Measurements from ENCODE around the gene AFDN. TPM values are rescaled to one million over a fixed set of nuclear protein-coding genes. Genes with fewer than 3 reads are reported as not detected.

Gene AFDN
- total and polyA plus RNA-seq, 9 donors, result 29.7 to 60.3 (median 48.8) TPM

DNA sequence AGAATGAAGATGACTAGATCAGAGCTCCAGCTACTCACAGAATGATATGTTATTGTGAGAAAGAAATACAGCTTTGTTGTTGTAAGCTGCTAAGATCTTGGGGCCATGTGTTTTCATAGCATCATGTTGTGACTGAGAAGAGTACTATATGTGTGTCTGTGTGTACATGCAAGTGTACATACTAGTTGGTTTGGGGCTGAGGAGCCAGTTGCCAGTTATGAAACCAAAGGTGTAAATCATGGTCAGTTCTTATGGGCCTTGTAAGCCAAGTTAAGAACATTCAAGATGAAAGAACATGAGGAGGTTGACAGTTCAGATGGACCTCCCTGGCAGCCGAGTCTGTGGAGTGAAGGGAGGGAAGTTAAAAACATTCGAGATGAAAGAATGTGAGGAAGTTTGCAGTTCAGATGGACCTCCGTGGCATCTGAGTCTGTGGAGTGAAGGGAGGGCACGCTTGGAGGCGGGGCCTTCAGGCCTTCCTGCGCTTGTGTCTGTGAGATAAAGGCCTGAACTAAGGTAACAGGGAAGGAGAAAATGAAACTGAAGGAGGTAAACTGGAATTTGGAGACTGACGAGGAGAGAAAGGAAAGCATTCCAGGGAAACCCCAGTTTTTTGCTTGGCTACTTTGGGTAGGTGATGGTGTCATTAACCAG, 13.9 kb downstream of the AFDN start:
- no peaks in the 10 kb centered on the region for H3K4me1 ChIP-seq (ENCODE audit: control insufficient read depth, insufficient read depth, low read length)
- no peaks in the 10 kb centered on the region for H3K36me3 ChIP-seq (ENCODE audit: control insufficient read depth, insufficient read depth, low read length)
- 66% methylated on average over 7 of the region's 7 CpGs for WGBS (ENCODE audit: insufficient coverage)
- H3K27ac ChIP-seq (ENCODE audit: low read length), result no peak overlapping the region
- no peak for DNase-seq
- no peaks in the 10 kb centered on the region for H3K27me3 ChIP-seq (ENCODE audit: control insufficient read depth, insufficient read depth, low read length)
- H3K9me3 ChIP-seq (replicated peaks; ENCODE audit: control insufficient read depth, low read depth, low read length), result no peaks in the 10 kb centered on the region
- H3K4me3 ChIP-seq (ENCODE audit: low read length), result no peak overlapping the region

- Histone ChIP-seq H3K9me3 (replicated peaks; ENCODE audit: control insufficient read depth, low read depth, low read length) (no peaks in the 10 kb centered on the region), H3K27ac (ENCODE audit: low read length) (no peak overlapping the region), H3K4me1 (ENCODE audit: control insufficient read depth, insufficient read depth, low read length) (no peaks in the 10 kb centered on the region), H3K27me3 (ENCODE audit: control insufficient read depth, insufficient read depth, low read length) (no peaks in the 10 kb centered on the region), H3K36me3 (ENCODE audit: control insufficient read depth, insufficient read depth, low read length) (no peaks in the 10 kb centered on the region), H3K4me3 (ENCODE audit: low read length) (no peak overlapping the region)
- DNase-seq, result no peak
Observed at GRCh38 chr6:167841981-167842380, 15.3 kb downstream of the AFDN start.

GRCh38 chr6:167842457-167842856, 15.7 kb downstream of the AFDN start:
- WGBS (ENCODE audit: insufficient coverage), result no CpG with 5 or more reads among the region's 1 CpG
- Histone ChIP-seq H3K36me3 (ENCODE audit: control insufficient read depth, insufficient read depth, low read length) (no peaks in the 10 kb centered on the region), H3K9me3 (replicated peaks; ENCODE audit: control insufficient read depth, low read depth, low read length) (no peaks in the 10 kb centered on the region), H3K27ac (ENCODE audit: low read length) (no peak overlapping the region), H3K4me3 (ENCODE audit: low read length) (no peak overlapping the region), H3K27me3 (ENCODE audit: control insufficient read depth, insufficient read depth, low read length) (no peaks in the 10 kb centered on the region), H3K4me1 (ENCODE audit: control insufficient read depth, insufficient read depth, low read length) (no peaks in the 10 kb centered on the region)
- DNase-seq, result no peak

DNA sequence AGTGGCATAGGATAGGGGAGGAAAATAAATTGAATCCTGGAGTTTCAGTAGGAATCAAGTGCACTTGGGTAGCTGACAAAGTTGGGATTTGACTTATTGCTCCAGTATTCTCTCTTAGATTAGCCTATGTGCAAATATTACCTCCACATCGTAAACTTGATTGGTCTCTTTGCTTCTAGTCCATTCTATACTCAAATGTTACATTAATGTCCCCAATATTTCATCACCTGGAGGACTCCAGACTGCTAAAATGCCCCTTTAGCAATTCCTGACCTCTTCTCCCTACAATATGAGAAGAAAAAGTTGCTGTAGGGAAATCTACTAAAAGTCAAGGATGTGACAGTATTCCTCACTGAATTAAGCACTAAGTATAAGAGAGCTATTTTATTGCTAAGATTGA, 16.3 kb downstream of the AFDN start:
- Histone ChIP-seq H3K36me3 (ENCODE audit: control insufficient read depth, insufficient read depth, low read length) (no peaks in the 10 kb centered on the region), H3K27me3 (ENCODE audit: control insufficient read depth, insufficient read depth, low read length) (no peaks in the 10 kb centered on the region), H3K9me3 (replicated peaks; ENCODE audit: control insufficient read depth, low read depth, low read length) (no peaks in the 10 kb centered on the region), H3K4me1 (ENCODE audit: control insufficient read depth, insufficient read depth, low read length) (no peaks in the 10 kb centered on the region), H3K4me3 (ENCODE audit: low read length) (no peak overlapping the region), H3K27ac (ENCODE audit: low read length) (no peak overlapping the region)
- WGBS (ENCODE audit: insufficient coverage), result 86% methylated on average over 1 of the region's 1 CpG
- no peak for DNase-seq

DNA sequence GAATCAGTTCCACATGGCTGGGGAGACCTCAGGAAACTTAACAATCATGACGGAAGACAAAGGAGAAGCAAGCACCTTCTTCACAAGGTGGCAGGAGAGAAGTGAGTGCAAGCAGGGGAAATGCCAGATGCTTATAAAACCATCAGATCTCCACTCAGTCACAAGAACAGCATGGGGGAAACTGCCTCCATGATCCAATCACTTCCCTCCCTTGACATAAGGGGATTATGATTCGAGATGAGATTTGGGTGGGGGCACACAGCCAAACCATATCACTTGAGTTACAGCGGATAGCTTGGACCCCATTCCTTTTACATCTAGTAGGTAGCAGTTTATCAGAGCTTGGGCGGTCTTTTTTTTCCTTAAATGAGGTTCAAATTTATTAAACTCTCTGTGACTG, 19.1 kb downstream of the AFDN start:
- H3K4me1 ChIP-seq (ENCODE audit: control insufficient read depth, insufficient read depth, low read length), result no peaks in the 10 kb centered on the region
- no peaks in the 10 kb centered on the region for H3K27me3 ChIP-seq (ENCODE audit: control insufficient read depth, insufficient read depth, low read length)
- WGBS (ENCODE audit: insufficient coverage), result no CpG with 5 or more reads among the region's 4 CpGs
- H3K36me3 ChIP-seq (ENCODE audit: control insufficient read depth, insufficient read depth, low read length), result no peaks in the 10 kb centered on the region
- no peak overlapping the region for H3K27ac ChIP-seq (ENCODE audit: low read length)
- no peaks in the 10 kb centered on the region for H3K9me3 ChIP-seq (replicated peaks; ENCODE audit: control insufficient read depth, low read depth, low read length)
- no peak overlapping the region for H3K4me3 ChIP-seq (ENCODE audit: low read length)
- DNase-seq, result no peak

DNA sequence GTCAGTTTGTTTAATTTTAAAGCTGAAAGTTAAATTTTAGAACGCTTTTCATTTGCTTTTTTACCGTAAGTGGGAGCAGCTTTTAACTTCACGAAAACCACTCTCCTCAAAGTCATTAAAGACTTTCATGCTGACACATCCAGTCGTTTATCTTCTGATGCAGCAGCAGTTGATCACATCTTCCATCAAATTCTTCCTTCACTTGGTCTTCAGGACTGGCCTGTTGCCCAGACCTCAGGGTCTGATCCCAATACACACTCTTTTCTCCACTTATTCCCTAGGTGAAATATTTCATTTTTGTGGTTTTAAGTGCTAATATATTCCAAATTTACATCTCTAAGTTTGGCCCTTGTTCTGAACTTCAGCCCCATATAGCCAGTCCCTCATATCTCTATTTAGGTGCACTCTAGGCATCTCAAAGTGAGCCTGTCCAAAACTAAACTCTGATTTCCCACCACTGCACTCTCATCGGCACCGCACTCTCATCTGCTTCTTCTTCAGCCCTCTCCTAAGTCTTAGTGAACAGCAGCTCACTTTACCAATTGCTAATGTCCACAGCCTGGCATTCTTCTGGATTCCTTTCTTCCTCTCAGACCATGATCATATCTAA, 20.4 kb downstream of the AFDN start:
- no peaks in the 10 kb centered on the region for H3K9me3 ChIP-seq (replicated peaks; ENCODE audit: control insufficient read depth, low read depth, low read length)
- no peaks in the 10 kb centered on the region for H3K27me3 ChIP-seq (ENCODE audit: control insufficient read depth, insufficient read depth, low read length)
- H3K4me1 ChIP-seq (ENCODE audit: control insufficient read depth, insufficient read depth, low read length), result no peaks in the 10 kb centered on the region
- DNase-seq, result no peak
- no peak overlapping the region for H3K27ac ChIP-seq (ENCODE audit: low read length)
- H3K36me3 ChIP-seq (ENCODE audit: control insufficient read depth, insufficient read depth, low read length), result no peaks in the 10 kb centered on the region
- WGBS (ENCODE audit: insufficient coverage), result 57% methylated on average over 3 of the region's 6 CpGs
- no peak overlapping the region for H3K4me3 ChIP-seq (ENCODE audit: low read length)

- no peak overlapping the region for H3K27ac ChIP-seq (ENCODE audit: low read length)
- no peaks in the 10 kb centered on the region for H3K4me1 ChIP-seq (ENCODE audit: control insufficient read depth, insufficient read depth, low read length)
- WGBS (ENCODE audit: insufficient coverage), result no CpG with 5 or more reads among the region's 1 CpG
Observed at GRCh38 chr6:167847936-167848335, 21.2 kb downstream of the AFDN start.

DNA sequence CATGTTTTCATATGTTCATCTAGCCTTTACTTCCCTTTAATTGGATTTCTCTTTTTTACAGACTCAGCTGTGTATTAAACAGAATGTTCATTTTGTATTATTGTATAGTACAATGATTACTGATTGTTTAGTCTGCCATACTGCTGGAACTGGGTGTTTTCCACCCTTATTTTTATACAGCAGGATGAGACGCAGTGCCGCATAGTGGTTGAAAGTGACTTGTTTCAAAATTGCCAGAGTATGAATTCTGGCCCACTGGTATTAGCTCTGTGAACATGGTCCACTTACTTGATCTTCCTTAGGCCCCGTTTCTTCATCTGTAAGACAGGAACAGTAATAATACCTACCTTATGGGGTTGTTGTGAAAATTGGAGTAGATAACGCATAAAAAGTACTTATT, 22.1 kb downstream of the AFDN start:
- no peaks in the 10 kb centered on the region for H3K27me3 ChIP-seq (ENCODE audit: control insufficient read depth, insufficient read depth, low read length)
- H3K4me1 ChIP-seq (ENCODE audit: control insufficient read depth, insufficient read depth, low read length), result no peaks in the 10 kb centered on the region
- no peak for DNase-seq
- H3K36me3 ChIP-seq (ENCODE audit: control insufficient read depth, insufficient read depth, low read length), result no peaks in the 10 kb centered on the region
- no peaks in the 10 kb centered on the region for H3K9me3 ChIP-seq (replicated peaks; ENCODE audit: control insufficient read depth, low read depth, low read length)
- no CpG with 5 or more reads among the region's 4 CpGs for WGBS (ENCODE audit: insufficient coverage)
- no peak overlapping the region for H3K27ac ChIP-seq (ENCODE audit: low read length)
- no peak overlapping the region for H3K4me3 ChIP-seq (ENCODE audit: low read length)

More at GRCh38 chr6:167847936-167848335, 21.2 kb downstream of the AFDN start:
- no peak overlapping the region for H3K4me3 ChIP-seq (ENCODE audit: low read length)
- no peaks in the 10 kb centered on the region for H3K9me3 ChIP-seq (replicated peaks; ENCODE audit: control insufficient read depth, low read depth, low read length)
- H3K36me3 ChIP-seq (ENCODE audit: control insufficient read depth, insufficient read depth, low read length), result no peaks in the 10 kb centered on the region
- no peaks in the 10 kb centered on the region for H3K27me3 ChIP-seq (ENCODE audit: control insufficient read depth, insufficient read depth, low read length)
- DNase-seq, result no peak

DNA sequence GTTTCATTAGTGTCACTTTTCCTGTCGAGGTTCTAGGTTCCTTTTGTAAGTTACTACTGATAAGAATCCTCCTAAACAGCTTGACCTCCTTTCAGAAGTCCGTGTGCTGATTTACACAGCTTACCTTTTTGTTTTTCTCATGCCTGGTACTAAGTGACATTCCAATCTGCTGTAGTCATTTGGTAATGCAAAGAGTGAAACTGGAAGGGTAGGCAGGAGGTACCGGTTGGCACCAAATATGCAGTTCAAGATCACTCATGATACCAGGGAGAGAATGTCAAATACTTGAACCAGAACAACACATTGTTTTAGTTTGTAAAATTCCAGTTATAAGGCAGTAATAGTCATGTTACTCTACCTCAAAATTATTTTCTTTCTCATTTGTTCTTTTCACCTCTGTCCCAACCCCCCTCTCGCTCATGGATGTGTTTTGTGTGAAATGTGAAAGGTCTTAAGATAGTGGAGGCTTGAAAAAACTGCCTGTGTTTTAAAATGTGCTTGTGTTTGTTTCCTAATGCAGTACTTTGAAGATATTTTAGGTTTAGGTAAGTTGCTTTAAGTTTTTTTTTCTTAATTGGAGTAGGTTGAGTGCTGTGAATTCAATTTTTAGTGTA, 23.2 kb downstream of the AFDN start:
- Histone ChIP-seq H3K36me3 (ENCODE audit: control insufficient read depth, insufficient read depth, low read length) (no peaks in the 10 kb centered on the region), H3K27me3 (ENCODE audit: control insufficient read depth, insufficient read depth, low read length) (no peaks in the 10 kb centered on the region), H3K9me3 (replicated peaks; ENCODE audit: control insufficient read depth, low read depth, low read length) (no peaks in the 10 kb centered on the region), H3K27ac (ENCODE audit: low read length) (no peak overlapping the region), H3K4me3 (ENCODE audit: low read length) (no peak overlapping the region), H3K4me1 (ENCODE audit: control insufficient read depth, insufficient read depth, low read length) (no peaks in the 10 kb centered on the region)
- no CpG with 5 or more reads among the region's 4 CpGs for WGBS (ENCODE audit: insufficient coverage)
- DNase-seq, result no peak

DNA sequence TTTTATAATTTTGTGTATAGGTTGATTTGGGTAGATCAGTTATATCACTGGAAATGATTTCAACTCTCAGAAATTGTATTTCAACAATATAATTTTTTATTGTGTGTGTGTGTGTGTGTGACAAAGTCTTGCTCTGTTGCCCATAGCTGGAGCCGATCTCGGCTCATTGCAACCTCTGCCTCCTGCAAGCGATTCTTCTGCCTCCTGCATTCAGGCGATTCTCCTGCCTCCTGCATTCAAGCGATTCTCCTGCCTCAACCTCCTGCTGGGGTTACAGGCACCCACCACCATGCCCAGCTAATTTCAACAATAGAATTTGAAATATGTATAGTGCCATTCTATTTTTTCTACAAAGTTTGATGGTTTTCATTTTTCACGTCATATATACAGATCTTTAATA, 24.1 kb downstream of the AFDN start:
- H3K4me1 ChIP-seq (ENCODE audit: control insufficient read depth, insufficient read depth, low read length), result no peaks in the 10 kb centered on the region

More for the DNA sequence above, 24.1 kb downstream of the AFDN start:
- no peak for DNase-seq
- Histone ChIP-seq H3K27ac (ENCODE audit: low read length) (no peak overlapping the region), H3K27me3 (ENCODE audit: control insufficient read depth, insufficient read depth, low read length) (no peaks in the 10 kb centered on the region), H3K4me3 (ENCODE audit: low read length) (no peak overlapping the region), H3K9me3 (replicated peaks; ENCODE audit: control insufficient read depth, low read depth, low read length) (no peaks in the 10 kb centered on the region), H3K36me3 (ENCODE audit: control insufficient read depth, insufficient read depth, low read length) (no peaks in the 10 kb centered on the region)
- no CpG with 5 or more reads among the region's 6 CpGs for WGBS (ENCODE audit: insufficient coverage)

Measured in muscle of leg (tissue), 11 donors.